Heart left ventricle (tissue), 16 donors: Measurements from ENCODE around the gene TAF4. TPM values are rescaled to one million over a fixed set of nuclear protein-coding genes. Genes with fewer than 3 reads are reported as not detected.

Experiments used
- ATAC-seq, 4 donors: fragments of 200-7000 bp; cut with Tn5 transposase; one replicate each; pipeline ENCODE4 v1.9.1; 2020 to 2022; ENCODE audit warnings: moderate library complexity in 4 of 4, mild to moderate bottlenecking in 3 of 4, moderate number of reproducible peaks in 1 of 4
- DNase-seq, 5 donors: peaks; one replicate each; pipeline ENCODE4 v3.0.0-alpha.2; 2020
- H3K27ac ChIP-seq, 12 donors: fragments of 200-600 bp; sonication (generic) in 4 of 12; one replicate each; pipeline versions ENCODE4 v1.5.0 to v1.8.0; 2016 to 2022; ENCODE audit warnings: mild to moderate bottlenecking in 2 of 12
- H3K27me3 ChIP-seq, 9 donors: fragments of 200-600 bp; sonication (generic) in 2 of 9; one replicate each; pipeline versions ENCODE4 v1.5.1 to v1.8.0; 2016 to 2022; ENCODE audit warnings: mild to moderate bottlenecking in 3 of 9
- H3K36me3 ChIP-seq, 9 donors: fragments of 200-600 bp; sonication (generic) in 2 of 9; one replicate each; pipeline versions ENCODE4 v1.5.0 to v1.8.0; 2018 to 2022; ENCODE audit warnings: mild to moderate bottlenecking in 2 of 9
- H3K4me1 ChIP-seq, 12 donors: fragments of 200-600 bp; sonication (generic) in 4 of 12; one replicate each; pipeline versions ENCODE4 v1.5.0 to v1.8.0; 2016 to 2022; ENCODE audit warnings: mild to moderate bottlenecking in 3 of 12
- H3K4me3 ChIP-seq, 12 donors: fragments of 200-600 bp; sonication (generic) in 4 of 12; one replicate each; pipeline versions ENCODE4 v1.5.0 to v1.8.0; 2017 to 2022; ENCODE audit warnings: mild to moderate bottlenecking in 9 of 12, moderate library complexity in 4 of 12
- H3K9me3 ChIP-seq, 12 donors: fragments of 200-600 bp; sonication (generic) in 4 of 12; one replicate each; pipeline versions ENCODE4 v1.5.0 to v1.8.0; 2016 to 2022; ENCODE audit warnings: mild to moderate bottlenecking in 1 of 12
- POLR2A ChIP-seq, 2 donors: fragments of 450-650 bp; IDR thresholded peaks; one replicate each; pipeline ENCODE4 v1.6.1; 2017; ENCODE audit warnings: antibody characterized with exemption in 2 of 2, mild to moderate bottlenecking in 2 of 2, moderate library complexity in 2 of 2
- WGBS, 4 donors: extraction: QIAGEN DNeasy Blood & Tissue Kit in 2 of 4; methylation state at CpG; one replicate each; pipeline versions ENCODE4 v1.1.5 to v1.1.7; 2013 to 2018; 5-methylcytosine and 5-hydroxymethylcytosine counted together
- intact Hi-C, 10 donors: fragments of 100-400 bp; cut with DNase I; formaldehyde crosslinking; loops; one replicate each; pipeline versions ENCODE4 v1.11.1 to v1.14.2; 2022
- polyA plus RNA-seq, 2 donors: library from polyadenylated mRNA; stranded (reverse); fragments of 200-250 nt; gene quantifications; one replicate each; pipeline ENCODE4 v1.2.3, GENCODE V29; 2013
- total RNA-seq, 9 donors: library from RNA; depleted of rRNA in 2 of 9; stranded (reverse); fragments of >200 nt in 2 of 9; fragmentation: NEBNext Ultra II Directional in 3 of 9; extraction: Animal tissue kit (Norgen Biotek cat#: 25700) in 3 of 9; gene quantifications; one replicate each; pipeline versions ENCODE4 v1.1.0 to v1.2.4, GENCODE V29; 2016 to 2023
- TF ChIP-seq, protein P1 (sequence below), 12 donors: fragments of 200-600 bp; sonication (generic) in 4 of 12; IDR thresholded peaks; one replicate each; pipeline versions ENCODE4 v1.5.0 to v1.8.0; 2018 to 2022; ENCODE audit warnings: antibody characterized with exemption in 12 of 12, mild to moderate bottlenecking in 5 of 12
- donor health status: ischemic (EF 13 %, LVEDD 7.1; RV severe dilation, severe dysfunction).
- donor health status: healthy with polysubstance abuse.
- donor health status: DM: no; HTN: yes; CAD: no.
- donor health status: DM: no; HTN: no; CAD: no.
- donor health status: ischemic (EF 25% LVEDD 6.9; RV normal size, moderate dysfunction).
- donor health status: ischemic (EF 25% LVEDD 5.7; RV mildly dilated, moderate dysfunction).
- donor health status: healthy.
- donor health status: DM: yes; HTN: yes; CAD: no.
- donor health status: ischemic (EF 35%, LVEDD 5.7; RV mildly dilated, moderate dysfunction).
- donor health status: nonischemic (EF 11% LVEDD 7.7; RV severe dilation, severe dysfunction).
- donor health status: DM: yes; HTN: yes; CAD: no.
- donor health status: PGD.
- donor health status: ischemic (EF 29% LVEDD 5.4; RV normal size, mild dysfunction).
- donor health status: nonischemic (EF 23%, LVEDD 6.1; RV moderate dilation, normal function).

Gene TAF4
- total and polyA plus RNA-seq, 11 donors: 4.5 to 37.7 (median 10.7) TPM

DNA sequence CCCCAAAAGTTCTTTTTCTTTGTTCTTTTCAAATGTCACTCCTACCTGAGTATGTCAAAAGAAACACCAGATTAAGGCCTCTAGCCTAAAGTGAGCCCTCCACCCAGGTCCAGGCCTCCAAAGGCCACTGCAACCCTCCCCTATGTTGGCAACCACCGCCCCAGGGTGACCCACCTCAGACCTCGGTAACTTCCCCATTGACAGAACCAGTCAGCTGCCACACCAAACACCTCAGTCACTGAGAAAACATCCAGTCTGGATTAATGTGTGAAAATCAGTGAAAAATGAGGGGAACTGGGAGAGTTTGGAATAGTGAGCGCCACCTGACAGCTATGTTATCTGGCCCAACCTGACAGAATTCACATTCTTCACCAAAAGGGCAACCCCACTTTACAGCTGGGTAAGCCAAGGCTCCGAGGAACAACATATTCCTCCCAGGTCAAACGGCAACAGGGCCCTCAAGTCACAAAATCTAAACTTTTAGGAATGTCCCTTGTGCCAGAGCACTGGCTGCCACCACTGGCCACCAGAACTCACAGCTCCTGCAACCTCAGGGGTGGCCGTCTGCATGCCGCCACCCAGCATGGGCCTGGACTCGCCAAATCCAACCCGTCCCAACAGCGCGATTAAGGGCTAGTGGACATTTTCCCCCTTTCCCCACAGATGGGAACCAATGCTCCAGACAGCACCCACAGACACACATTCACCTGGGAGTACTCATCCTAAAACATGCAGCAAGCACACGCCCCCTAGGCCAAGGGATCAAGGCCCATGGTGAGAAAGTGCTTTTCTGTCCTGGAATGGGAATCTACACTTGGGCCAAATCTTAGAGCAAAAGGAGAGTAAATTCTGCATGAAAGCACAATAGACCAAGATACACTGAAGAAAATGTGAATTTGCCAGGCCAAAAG is 4.8 kb downstream of the TAF4 start:
- ATAC-seq (no peak), DNase-seq (no peak)
- H3K4me3 ChIP-seq: no peak overlapping the region
- 95% methylated on average over 12 of the region's 12 CpGs for WGBS, 4 donors
- intact Hi-C loops: loop anchor here in 7 of 10 donors (5.0 kb wide), 5 partner anchors 34 to 81 kb away; partner anchors contain the start of genes PSMA7 (in 1 of the 7) and SS18L1 (in 1 of the 7)
- no peaks in the 10 kb centered on the region for H3K27me3 ChIP-seq
- no peak overlapping the region for H3K27ac ChIP-seq
- TF ChIP-seq, protein P1, sequence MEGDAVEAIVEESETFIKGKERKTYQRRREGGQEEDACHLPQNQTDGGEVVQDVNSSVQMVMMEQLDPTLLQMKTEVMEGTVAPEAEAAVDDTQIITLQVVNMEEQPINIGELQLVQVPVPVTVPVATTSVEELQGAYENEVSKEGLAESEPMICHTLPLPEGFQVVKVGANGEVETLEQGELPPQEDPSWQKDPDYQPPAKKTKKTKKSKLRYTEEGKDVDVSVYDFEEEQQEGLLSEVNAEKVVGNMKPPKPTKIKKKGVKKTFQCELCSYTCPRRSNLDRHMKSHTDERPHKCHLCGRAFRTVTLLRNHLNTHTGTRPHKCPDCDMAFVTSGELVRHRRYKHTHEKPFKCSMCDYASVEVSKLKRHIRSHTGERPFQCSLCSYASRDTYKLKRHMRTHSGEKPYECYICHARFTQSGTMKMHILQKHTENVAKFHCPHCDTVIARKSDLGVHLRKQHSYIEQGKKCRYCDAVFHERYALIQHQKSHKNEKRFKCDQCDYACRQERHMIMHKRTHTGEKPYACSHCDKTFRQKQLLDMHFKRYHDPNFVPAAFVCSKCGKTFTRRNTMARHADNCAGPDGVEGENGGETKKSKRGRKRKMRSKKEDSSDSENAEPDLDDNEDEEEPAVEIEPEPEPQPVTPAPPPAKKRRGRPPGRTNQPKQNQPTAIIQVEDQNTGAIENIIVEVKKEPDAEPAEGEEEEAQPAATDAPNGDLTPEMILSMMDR (IDR thresholded peaks at IDR 0.05): no peak
- TF ChIP-seq POLR2A (IDR thresholded peaks at IDR 0.05): no peak
- peaks cover 2 to 39% (median 17%) of the 10 kb centered on the region in 12 donors for H3K4me1 ChIP-seq
- peaks cover 0 to 5% (median 0%) of the 10 kb centered on the region in 9 donors for H3K36me3 ChIP-seq
- no peaks in the 10 kb centered on the region for H3K9me3 ChIP-seq

DNA sequence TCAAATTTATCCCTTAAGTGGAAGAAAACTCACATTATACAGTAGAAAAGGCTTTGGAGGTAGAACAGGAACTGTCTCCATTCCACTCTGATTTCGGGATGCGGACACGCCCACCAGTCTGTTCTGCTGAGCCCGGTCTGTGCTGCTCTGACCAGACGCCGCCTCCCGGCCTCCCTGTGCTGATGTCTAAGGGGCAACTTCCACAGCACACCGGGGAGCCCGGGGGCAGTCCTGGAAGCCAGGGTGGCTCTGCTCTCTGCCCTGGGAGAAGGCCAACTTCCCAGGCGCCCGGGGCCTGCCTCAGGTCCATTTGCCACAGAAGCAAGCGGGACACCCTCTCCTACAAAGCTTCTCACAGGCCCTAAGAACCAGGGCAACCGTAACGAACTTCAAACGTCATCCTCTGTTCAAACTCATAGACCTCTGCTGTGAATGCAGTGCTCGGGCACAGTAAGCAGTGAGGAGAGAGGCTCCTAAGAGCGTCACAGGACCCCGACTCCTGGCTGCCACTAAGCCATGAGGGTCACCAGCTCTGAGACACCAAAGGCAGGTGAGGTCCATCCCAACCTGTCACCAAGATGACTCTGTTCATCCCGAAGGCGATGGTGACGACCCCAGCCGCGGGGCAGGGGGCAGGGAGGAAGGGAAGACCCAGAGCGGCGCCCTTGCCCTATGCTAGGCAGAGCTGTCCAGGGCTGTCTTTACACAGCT is 5.6 kb downstream of the TAF4 start:
- 81 to 87% (median 86%) methylated on average over 22 to 25 of the region's 25 CpGs for WGBS, 4 donors
- intact Hi-C loops: loop anchor here in 7 of 10 donors (5.0 kb wide), 5 partner anchors 33 to 82 kb away; partner anchors contain the start of genes PSMA7 (in 1 of the 7) and SS18L1 (in 1 of the 7)
- Histone ChIP-seq H3K27ac (no peak overlapping the region), H3K4me3 (no peak overlapping the region), H3K27me3 (no peaks in the 10 kb centered on the region), H3K9me3 (no peaks in the 10 kb centered on the region), H3K4me1 (peaks cover 2 to 39% (median 17%) of the 10 kb centered on the region in 12 donors), H3K36me3 (peaks cover 0 to 5% (median 0%) of the 10 kb centered on the region in 9 donors)
- TF ChIP-seq, protein P1 (IDR thresholded peaks at IDR 0.05): no peak
- TF ChIP-seq POLR2A (IDR thresholded peaks at IDR 0.05): no peak
- DNase-seq: no peak
- no peak for ATAC-seq

DNA sequence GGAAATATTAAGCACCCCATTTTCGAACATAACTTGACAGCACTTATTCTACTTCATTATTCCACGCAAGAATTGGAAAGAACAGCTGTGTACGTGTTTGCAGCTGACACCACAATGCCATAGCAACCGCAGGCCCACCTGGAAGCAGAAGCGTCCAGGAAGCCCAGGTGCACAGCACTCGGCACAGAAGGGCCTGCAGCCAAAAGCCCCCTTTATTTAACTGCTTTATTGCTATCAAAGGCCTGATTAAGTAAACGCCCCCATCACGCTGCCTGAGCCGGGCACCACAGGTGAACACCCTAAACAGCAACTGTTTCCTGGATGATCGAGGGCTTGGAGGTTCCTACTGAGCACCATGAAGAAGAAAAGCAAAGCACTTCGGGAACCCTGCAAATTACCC is 6.3 kb downstream of the TAF4 start:
- H3K4me3 ChIP-seq: no peak overlapping the region
- peaks cover 0 to 5% (median 0%) of the 10 kb centered on the region in 9 donors for H3K36me3 ChIP-seq
- no peaks in the 10 kb centered on the region for H3K9me3 ChIP-seq
- ATAC-seq (no peak), DNase-seq (no peak)
- H3K27me3 ChIP-seq: no peaks in the 10 kb centered on the region
- no peak overlapping the region for H3K27ac ChIP-seq
- peaks cover 2 to 37% (median 17%) of the 10 kb centered on the region in 12 donors for H3K4me1 ChIP-seq
- 86 to 93% (median 92%) methylated on average over 11 of the region's 11 CpGs for WGBS, 4 donors
- TF ChIP-seq, protein P1 (IDR thresholded peaks at IDR 0.05): no peak
- no peak for TF ChIP-seq POLR2A (IDR thresholded peaks at IDR 0.05)
- intact Hi-C loops: no loop called here

DNA sequence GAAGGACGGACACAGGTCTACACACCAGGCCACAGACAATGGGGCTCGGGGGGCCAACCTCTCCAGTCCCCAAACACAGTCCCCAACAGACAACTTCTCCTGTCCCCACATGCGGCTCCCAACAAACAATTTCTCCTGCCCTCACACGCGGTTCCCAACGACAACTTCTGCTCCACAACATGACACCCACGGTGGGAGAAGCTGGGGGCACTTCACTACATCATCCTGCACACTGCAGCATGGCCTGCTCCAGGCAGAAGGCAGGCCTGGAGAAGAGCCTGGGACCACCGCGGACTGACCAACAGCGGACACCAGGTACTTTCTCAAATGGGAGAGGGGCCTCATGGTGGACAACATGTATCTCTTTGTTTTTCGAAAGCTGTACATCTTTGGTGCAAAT is 6.7 kb downstream of the TAF4 start:
- TF ChIP-seq, protein P1 (IDR thresholded peaks at IDR 0.05): no peak
- no peak for TF ChIP-seq POLR2A (IDR thresholded peaks at IDR 0.05)
- WGBS, 4 donors: 95 to 96% (median 95%) methylated on average over 9 to 11 of the region's 11 CpGs
- Histone ChIP-seq H3K36me3 (peaks cover 0 to 5% (median 0%) of the 10 kb centered on the region in 9 donors), H3K27me3 (no peaks in the 10 kb centered on the region), H3K27ac (no peak overlapping the region), H3K9me3 (no peaks in the 10 kb centered on the region), H3K4me1 (peaks cover 2 to 33% (median 14%) of the 10 kb centered on the region in 12 donors), H3K4me3 (no peak overlapping the region)
- intact Hi-C loops: no loop called here
- ATAC-seq (no peak), DNase-seq (no peak)
